Spleen (tissue), 11 donors: ENCODE measurements around the gene STRADA. TPM values are rescaled to one million over a fixed set of nuclear protein-coding genes. Genes with fewer than 3 reads are reported as not detected.

Experiments
- DNase-seq: peaks from one replicate; pipeline ENCODE4 v3.0.0-alpha.2; 2020
- H3K27ac ChIP-seq, 8 donors: fragments of 200-600 bp; sonication (generic) in 7 of 8; 1 replicate in 4 of 8; 2 replicates in 4 of 8; pipeline versions ENCODE4 v1.5.0 to v1.8.0; 2016 to 2021; ENCODE audit warnings: inconsistent platforms in 4 of 8, mild to moderate bottlenecking in 4 of 8, moderate library complexity in 1 of 8
- H3K27me3 ChIP-seq, 7 donors: fragments of 200-600 bp; sonication (generic) in 6 of 7; replicated peaks in 1 of 7; 1 replicate in 4 of 7; 2 replicates in 3 of 7; pipeline versions ENCODE4 v1.5.0 to v1.8.0; 2016 to 2021; ENCODE audit warnings: inconsistent platforms in 3 of 7, mild to moderate bottlenecking in 1 of 7
- H3K36me3 ChIP-seq, 6 donors: fragments of 200-600 bp; sonication (generic) in 5 of 6; 1 replicate in 4 of 6; 2 replicates in 2 of 6; pipeline versions ENCODE4 v1.5.0 to v1.8.0; 2016 to 2021; ENCODE audit warnings: inconsistent platforms in 2 of 6
- H3K4me1 ChIP-seq, 6 donors: fragments of 200-600 bp; sonication (generic) in 5 of 6; 1 replicate in 3 of 6; 2 replicates in 3 of 6; pipeline versions ENCODE4 v1.5.0 to v1.8.0; 2016 to 2021; ENCODE audit warnings: inconsistent platforms in 3 of 6
- H3K4me3 ChIP-seq, 8 donors: fragments of 200-600 bp; sonication (generic) in 7 of 8; 1 replicate in 4 of 8; 2 replicates in 4 of 8; pipeline versions ENCODE4 v1.5.0 to v1.8.0; 2016 to 2021; ENCODE audit warnings: inconsistent platforms in 4 of 8, mild to moderate bottlenecking in 4 of 8, moderate library complexity in 2 of 8
- H3K9me3 ChIP-seq, 8 donors: fragments of 200-600 bp; sonication (generic) in 7 of 8; 1 replicate in 4 of 8; 2 replicates in 4 of 8; pipeline versions ENCODE4 v1.5.0 to v1.8.0; 2016 to 2021; ENCODE audit warnings: inconsistent platforms in 4 of 8
- CTCF ChIP-seq, 11 experiments: fragments of 200-600 bp in 7 of 11; fragments of 450-650 bp in 4 of 11; sonication (generic) in 4 of 11; IDR thresholded peaks in 8 of 11; conservative IDR thresholded peaks in 3 of 11; 1 replicate in 7 of 11; 2 replicates in 4 of 11; pipeline versions ENCODE4 v1.4.0 to v1.8.0; 2016 to 2021; ENCODE audit warnings: antibody characterized with exemption in 11 of 11, inconsistent platforms in 4 of 11, mild to moderate bottlenecking in 1 of 11
- POLR2A ChIP-seq, 3 donors: fragments of 450-650 bp; IDR thresholded peaks; one replicate each; pipeline ENCODE4 v1.5.1; 2017; ENCODE audit warnings: antibody characterized with exemption in 3 of 3, mild to moderate bottlenecking in 1 of 3
- POLR2AphosphoS5 ChIP-seq, 3 donors: sonication (generic); formaldehyde crosslinking; IDR thresholded peaks; one replicate each; pipeline ENCODE4 v1.5.1; 2017; ENCODE audit warnings: antibody characterized with exemption in 3 of 3
- WGBS, 5 donors: extraction: QIAGEN DNeasy Blood & Tissue Kit in 3 of 5; methylation state at CpG; one replicate each; pipeline versions ENCODE4 v1.1.5 to v1.1.7; 2013 to 2018; 5-methylcytosine and 5-hydroxymethylcytosine counted together
- intact Hi-C: fragments of 100-400 bp; cut with DNase I; formaldehyde crosslinking; loops from one replicate; pipeline ENCODE4 v1.15.0; 2023; ENCODE audit warnings: low total_unique reads
- polyA plus RNA-seq, 3 donors: library from polyadenylated mRNA; stranded (reverse); fragments of 200-250 nt; gene quantifications; one replicate each; pipeline ENCODE4 v1.2.1, GENCODE V29; 2013
- total RNA-seq, 7 donors: library from RNA; depleted of rRNA in 3 of 7; stranded (reverse); fragments of >200 nt in 3 of 7; fragmentation: NEBNext Ultra II Directional in 4 of 7; extraction: Animal tissue kit (Norgen Biotek cat#: 25700) in 4 of 7; gene quantifications; one replicate each; pipeline versions ENCODE4 v1.1.0 to v1.2.1, GENCODE V29; 2016 to 2021
- donor health status: healthy with polysubstance abuse.
- donor health status: DM: no; HTN: no; CAD: no; lungs with moderate emphysema.
- donor health status: DM: no; HTN: no; CAD: no.
- donor health status: Bipolar disorder and iron deficiency.
- donor health status: healthy.
- donor health status: DM: no; HTN: no; CAD: no.
- donor health status: DM: yes; HTN: yes; CAD: no.

STRADA gene
- total and polyA plus RNA-seq, 10 donors = 20.5 to 72.0 (median 49.6) TPM

- peak; percentile 78 for DNase-seq
- Histone ChIP-seq H3K9me3 (no peaks in the 10 kb centered on the region), H3K4me3 (peak overlapping the region in 1 of 8 donors; percentile 98), H3K36me3 (peaks cover 3 to 79% (median 41%) of the 10 kb centered on the region in 6 donors), H3K4me1 (peaks cover 34 to 79% (median 53%) of the 10 kb centered on the region in 6 donors), H3K27me3 (no peaks in the 10 kb centered on the region), H3K27ac (peak overlapping the region; percentile 48 to 100 (median 98))
- 85 to 91% (median 89%) methylated on average over 5 to 6 of the region's 6 CpGs for WGBS, 5 donors
- TF ChIP-seq POLR2AphosphoS5 (IDR thresholded peaks at IDR 0.05) (peak in 1 of 3 donors; percentile 31), CTCF (IDR thresholded peaks at IDR 0.05 in 8 of 11, conservative IDR thresholded peaks at IDR 0.05 in 3 of 11) (no peak), POLR2A (IDR thresholded peaks at IDR 0.05) (no peak)
- intact Hi-C loops = loop anchor here (10.0 kb wide), 3 partner anchors 49 to 129 kb away; partner anchors contain the start of genes FTSJ3, MAP3K3, PSMC5 and STRADA
These were observed 45.7 kb downstream of the STRADA start for GRCh38 chr17:63695889-63696288.

DNA sequence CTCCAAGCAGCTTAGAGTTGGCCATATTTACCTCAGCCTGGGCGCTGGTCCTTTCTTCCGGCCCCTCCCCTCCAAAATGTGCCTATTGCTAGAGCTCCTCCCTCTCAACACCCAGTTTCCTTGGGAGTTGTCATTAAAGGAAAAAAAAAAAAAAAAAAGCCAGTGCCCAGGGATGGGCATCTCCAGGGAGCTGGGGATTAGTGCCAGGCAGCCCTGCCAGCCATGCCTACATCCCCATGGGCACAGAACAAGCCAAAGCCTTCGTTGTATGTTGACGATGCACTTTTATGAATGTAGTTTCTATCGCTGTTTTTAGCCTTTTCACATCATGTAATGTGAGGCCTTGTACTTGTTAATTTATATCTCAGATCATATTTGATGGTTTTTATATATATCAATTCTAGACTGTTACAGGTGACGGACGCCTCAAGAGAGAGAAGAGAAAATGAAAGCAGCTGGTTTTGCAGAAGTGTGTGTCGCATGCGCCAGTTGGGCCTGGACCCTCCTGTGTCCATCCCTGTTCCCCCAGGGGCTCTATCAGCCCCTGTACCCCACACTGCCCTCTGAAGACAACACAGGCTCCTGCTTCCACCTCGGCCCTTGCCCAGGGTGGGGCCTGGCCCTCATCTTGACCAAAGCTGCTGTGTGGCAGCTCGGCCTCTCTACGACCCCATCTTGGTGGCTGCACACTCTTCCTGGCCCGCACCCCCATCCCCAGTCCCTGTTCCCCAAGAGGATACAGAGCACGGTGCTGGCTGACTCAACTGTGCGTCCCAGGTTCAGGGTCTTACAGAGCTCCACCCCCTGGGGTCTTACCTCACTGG, 46.4 kb downstream of the STRADA start:
- no peaks in the 10 kb centered on the region for H3K9me3 ChIP-seq
- peak overlapping the region in 1 of 8 donors; percentile 98 for H3K4me3 ChIP-seq
- 64 to 76% (median 70%) methylated on average over 12 to 15 of the region's 15 CpGs for WGBS, 5 donors
- DNase-seq = peak; percentile 84
- intact Hi-C loops = loop anchor here (10.0 kb wide), 3 partner anchors 50 to 130 kb away; partner anchors contain the start of genes FTSJ3, MAP3K3, PSMC5 and STRADA
- peaks cover 32 to 72% (median 50%) of the 10 kb centered on the region in 6 donors for H3K4me1 ChIP-seq
- H3K27me3 ChIP-seq = no peaks in the 10 kb centered on the region
- no peak for TF ChIP-seq CTCF (IDR thresholded peaks at IDR 0.05 in 8 of 11, conservative IDR thresholded peaks at IDR 0.05 in 3 of 11)
- TF ChIP-seq POLR2AphosphoS5 (IDR thresholded peaks at IDR 0.05) = peak; percentile 63 to 86 (median 83)
- TF ChIP-seq POLR2A (IDR thresholded peaks at IDR 0.05) = peak in 1 of 3 donors; percentile 4
- peak overlapping the region in 7 of 8 donors; percentile 48 to 100 (median 99) for H3K27ac ChIP-seq
- H3K36me3 ChIP-seq = peaks cover 3 to 86% (median 48%) of the 10 kb centered on the region in 6 donors

DNA sequence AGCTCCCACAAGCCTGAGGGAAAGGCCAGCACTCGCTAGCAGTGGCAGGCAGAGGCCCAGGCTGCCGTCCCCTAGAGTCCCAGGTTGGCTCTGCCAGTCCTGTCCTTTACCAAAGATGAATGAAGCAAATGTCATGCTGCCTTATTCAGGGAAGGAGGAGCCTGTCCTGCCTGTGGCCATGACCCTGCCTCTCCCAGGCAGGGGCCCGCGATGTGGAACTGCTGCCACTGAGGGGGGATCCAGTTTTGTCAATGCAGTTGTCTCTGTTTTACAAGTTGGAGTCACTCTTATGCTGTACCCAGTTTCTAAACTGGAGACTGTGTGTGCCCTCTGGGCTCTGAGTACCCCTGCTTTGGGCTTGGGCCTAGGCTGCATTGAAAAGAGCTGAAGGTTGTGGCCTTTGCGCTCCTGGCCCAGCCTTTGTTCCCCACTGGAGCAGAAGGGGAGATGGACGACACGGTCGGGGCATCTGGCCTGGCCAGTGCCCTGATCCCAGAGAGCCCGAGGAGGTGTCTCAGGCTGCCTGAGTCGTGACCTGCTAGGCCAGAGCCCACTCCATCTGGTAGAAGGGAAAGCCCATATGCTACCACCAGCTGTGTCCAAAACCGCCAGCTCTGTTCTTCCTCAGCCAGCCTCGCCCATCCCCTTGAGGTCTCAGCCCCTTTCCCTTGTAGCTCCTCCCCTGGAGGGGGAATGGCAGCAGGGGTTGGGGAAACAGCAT, 47.2 kb downstream of the STRADA start:
- Histone ChIP-seq H3K4me1 (peaks cover 32 to 71% (median 49%) of the 10 kb centered on the region in 6 donors), H3K27ac (peak overlapping the region in 7 of 8 donors; percentile 48 to 100 (median 99)), H3K36me3 (peaks cover 5 to 94% (median 56%) of the 10 kb centered on the region in 6 donors), H3K9me3 (no peaks in the 10 kb centered on the region), H3K4me3 (no peak overlapping the region), H3K27me3 (no peaks in the 10 kb centered on the region)
- WGBS, 5 donors = 76 to 87% (median 83%) methylated on average over 5 to 12 of the region's 12 CpGs
- intact Hi-C loops = loop anchor here (10.0 kb wide), 3 partner anchors 50 to 130 kb away; partner anchors contain the start of genes FTSJ3, MAP3K3, PSMC5 and STRADA
- no peak for DNase-seq
- TF ChIP-seq POLR2AphosphoS5 (IDR thresholded peaks at IDR 0.05) = peak; percentile 54 to 80 (median 69)
- TF ChIP-seq POLR2A (IDR thresholded peaks at IDR 0.05) = no peak

DNA sequence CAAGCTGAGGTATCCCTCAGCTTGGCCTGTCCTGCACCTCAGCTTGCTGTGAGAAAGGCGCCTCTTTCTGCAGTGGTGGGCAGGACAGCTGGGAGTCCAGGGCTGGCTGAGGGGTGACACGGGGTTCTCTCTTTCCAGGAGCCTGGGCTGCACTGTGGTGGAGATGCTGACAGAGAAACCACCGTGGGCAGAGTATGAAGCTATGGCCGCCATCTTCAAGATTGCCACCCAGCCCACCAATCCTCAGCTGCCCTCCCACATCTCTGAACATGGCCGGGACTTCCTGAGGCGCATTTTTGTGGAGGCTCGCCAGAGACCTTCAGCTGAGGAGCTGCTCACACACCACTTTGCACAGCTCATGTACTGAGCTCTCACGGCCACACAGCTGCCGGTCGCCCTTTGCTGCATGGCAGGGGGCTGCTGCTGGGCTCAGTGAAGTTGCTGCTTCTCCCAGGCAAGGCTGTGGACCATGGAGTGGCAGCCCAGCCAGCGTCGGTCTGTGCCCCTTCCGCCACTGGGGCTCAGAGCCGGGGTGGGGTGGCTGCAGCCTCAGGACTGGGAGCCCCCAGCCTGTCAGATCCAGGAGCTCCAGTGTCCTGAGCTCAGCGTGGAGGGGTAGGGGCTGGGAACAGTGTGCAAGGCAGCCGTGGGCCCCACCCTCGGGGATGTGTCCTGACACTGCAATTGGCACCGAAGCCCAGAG, 48.0 kb downstream of the STRADA start:
- Histone ChIP-seq H3K27me3 (no peaks in the 10 kb centered on the region), H3K27ac (peak overlapping the region in 4 of 8 donors; percentile 13 to 100 (median 60)), H3K36me3 (peaks cover 5 to 100% (median 64%) of the 10 kb centered on the region in 6 donors), H3K4me3 (no peak overlapping the region), H3K4me1 (peaks cover 32 to 63% (median 43%) of the 10 kb centered on the region in 6 donors), H3K9me3 (no peaks in the 10 kb centered on the region)
- intact Hi-C loops = loop anchor here (10.0 kb wide), 3 partner anchors 51 to 131 kb away; partner anchors contain the start of genes FTSJ3, MAP3K3, PSMC5 and STRADA
- peak; percentile 52 for DNase-seq
- TF ChIP-seq POLR2AphosphoS5 (IDR thresholded peaks at IDR 0.05) (peak; percentile 27 to 83 (median 28)), POLR2A (IDR thresholded peaks at IDR 0.05) (no peak)
- WGBS, 5 donors = 85 to 94% (median 92%) methylated on average over 5 to 18 of the region's 18 CpGs
